K562 (cell line): ENCODE results near the gene COPS6. TPM values are rescaled to one million over a fixed set of nuclear protein-coding genes. Genes with fewer than 3 reads are reported as not detected.
A peak's percentile ranks its signal among the peaks of the same experiment; 100 is the strongest.

Experiments used
- BCL6 ChIP-seq: fragments of 250-450 bp; sonication (Bioruptor Pico); IDR thresholded peaks from 2 replicates; pipeline ENCODE4 v1.4.0; 2020
- BRF1 ChIP-seq: IDR thresholded peaks from 3 replicates; pipeline ENCODE4 v1.6.1; 2011; ENCODE audit warnings: borderline replicate concordance, mild to moderate bottlenecking; ENCODE audit not compliant: insufficient read length; ENCODE audit errors: extremely low read depth
- CEBPG ChIP-seq, 3 experiments: fragments of 200-800 bp in 1 of 3; sonication (Bioruptor generic) in 1 of 3; sonication (generic) in 1 of 3; formaldehyde crosslinking in 1 of 3; IDR thresholded peaks in 2 of 3; conservative IDR thresholded peaks in 1 of 3; 2 replicates each; pipeline versions ENCODE4 v1.6.1 to v1.8.0; 2016 to 2022; ENCODE audit warnings: missing compliant biosample characterization in 2 of 3, missing genetic modification characterization in 2 of 3, mild to moderate bottlenecking in 1 of 3, missing genetic modification reagents in 1 of 3
- HNRNPH1 ChIP-seq: fragments of 200-400 bp; formaldehyde crosslinking; optimal IDR thresholded peaks from 2 replicates; pipeline ENCODE3; 2017; ENCODE audit warnings: low read depth, mild to moderate bottlenecking, low read length, moderate library complexity
- ILF3 ChIP-seq: fragments of 450-650 bp; IDR thresholded peaks from 2 replicates; pipeline ENCODE4 v1.6.1; 2018; ENCODE audit warnings: antibody characterized with exemption, mild to moderate bottlenecking, moderate library complexity, borderline replicate concordance
- MED1 ChIP-seq: sonication (generic); formaldehyde crosslinking; IDR thresholded peaks from 2 replicates; pipeline ENCODE4 v1.8.1; 2023; ENCODE audit warnings: missing genetic modification reagents, borderline replicate concordance
- NELFE ChIP-seq: IDR thresholded peaks from 2 replicates; pipeline ENCODE4 v1.6.1; 2011; ENCODE audit warnings: mild to moderate bottlenecking; ENCODE audit not compliant: insufficient read depth, insufficient read length
- NR4A1 ChIP-seq, 2 experiments: fragments of 250-450 bp in 1 of 2; fragments of 450-650 bp in 1 of 2; sonication (Bioruptor Pico) in 1 of 2; IDR thresholded peaks; 2 replicates each; pipeline versions ENCODE4 v1.4.0 to v1.6.1; 2016 to 2020; ENCODE audit warnings: mild to moderate bottlenecking in 2 of 2, missing compliant biosample characterization in 1 of 2, missing genetic modification characterization in 1 of 2, moderate library complexity in 1 of 2
- PHF8 ChIP-seq: fragments of 200-600 bp; sonication (generic); IDR thresholded peaks from 2 replicates; pipeline ENCODE4 v1.6.1; 2012; ENCODE audit warnings: mixed run types, mild to moderate bottlenecking, inconsistent platforms, low read length, moderate library complexity, borderline replicate concordance
- RAD51 ChIP-seq: fragments of 450-650 bp; IDR thresholded peaks from 2 replicates; pipeline ENCODE4 v1.7.1; 2016; ENCODE audit warnings: low read depth, mild to moderate bottlenecking, borderline replicate concordance
- RBM39 ChIP-seq: fragments of 200-400 bp; formaldehyde crosslinking; optimal IDR thresholded peaks from 2 replicates; pipeline ENCODE3; 2018; ENCODE audit warnings: low read depth, low read length
- RFX7 ChIP-seq: fragments of 250-450 bp; sonication (Bioruptor Pico); IDR thresholded peaks from 2 replicates; pipeline ENCODE4 v1.5.1; 2021; ENCODE audit warnings: mild to moderate bottlenecking
- SAFB ChIP-seq: fragments of 200-400 bp; formaldehyde crosslinking; IDR thresholded peaks from 2 replicates; pipeline ENCODE4 v1.6.1; 2017; ENCODE audit warnings: low read depth, low read length, borderline replicate concordance
- SMARCC2 ChIP-seq: fragments of 450-650 bp; IDR thresholded peaks from 2 replicates; pipeline ENCODE4 v1.6.1; 2017; ENCODE audit warnings: antibody characterized with exemption, moderate library complexity, mild to moderate bottlenecking, low read depth
- ZNF175 ChIP-seq: fragments of 200-800 bp; sonication (Bioruptor generic); IDR thresholded peaks from 2 replicates; pipeline ENCODE4 v1.6.1; 2016; ENCODE audit warnings: low read depth, mild to moderate bottlenecking, missing genetic modification characterization, missing compliant biosample characterization
- ZNF253 ChIP-seq: fragments of 250-450 bp; sonication (Bioruptor Pico); conservative IDR thresholded peaks from 2 replicates; pipeline ENCODE4 v1.6.1; 2021; ENCODE audit warnings: mild to moderate bottlenecking
- polyA plus RNA-seq, 8 experiments: library from polyadenylated mRNA; depleted of rRNA in 4 of 8; stranded (reverse) in 5 of 8; unstranded in 3 of 8; fragments of >200 nt; fragmentation: Nextera tagmentation in 2 of 8; fragmentation: Illumina TruSeq in 1 of 8; extraction: Ambion mirVana in 2 of 8; extraction: Trizol in 1 of 8; gene quantifications; 2 replicates each; pipeline versions ENCODE4 v1.2.1 to v1.2.3, GENCODE V29; 2011 to 2014; ENCODE audit warnings: inconsistent platforms in 1 of 8, missing spikeins in 1 of 8
- total RNA-seq, 7 experiments: library from RNA; depleted of rRNA in 6 of 7; stranded (reverse); fragments of >200 nt in 6 of 7; fragmentation: Illumina TruSeq in 2 of 7; extraction: Trizol in 2 of 7; gene quantifications; 2 replicates each; pipeline versions ENCODE4 v1.2.1 to v1.2.3, GENCODE V29; 2011 to 2021; ENCODE audit warnings: low replicate concordance in 1 of 7
- TF ChIP-seq, protein P1 (sequence below): fragments of 250-450 bp; sonication (Bioruptor Pico); IDR thresholded peaks from 2 replicates; pipeline ENCODE4 v1.5.0; 2021; ENCODE audit warnings: mild to moderate bottlenecking, borderline replicate concordance
- TF ChIP-seq, protein P2 (sequence below): sonication (generic); formaldehyde crosslinking; IDR thresholded peaks from 2 replicates; pipeline ENCODE4 v1.5.0; 2020; ENCODE audit warnings: missing genetic modification reagents
- TF ChIP-seq, protein P3 (sequence below): fragments of 250-450 bp; sonication (Bioruptor Pico); IDR thresholded peaks from 2 replicates; pipeline ENCODE4 v1.8.0; 2022; ENCODE audit warnings: inconsistent platforms, mild to moderate bottlenecking, moderate library complexity, borderline replicate concordance
- TF ChIP-seq, protein P4 (sequence below): fragments of 450-650 bp; formaldehyde crosslinking; IDR thresholded peaks from 2 replicates; pipeline ENCODE4 v1.4.0; 2020; ENCODE audit warnings: mild to moderate bottlenecking, mixed read lengths

COPS6 gene
- total and polyA plus RNA-seq, 9 of the 15 experiments (the other 6 are each of a cell fraction or from before 2014, with no cell fraction given) = 63.0 to 331 (median 168) TPM

DNA sequence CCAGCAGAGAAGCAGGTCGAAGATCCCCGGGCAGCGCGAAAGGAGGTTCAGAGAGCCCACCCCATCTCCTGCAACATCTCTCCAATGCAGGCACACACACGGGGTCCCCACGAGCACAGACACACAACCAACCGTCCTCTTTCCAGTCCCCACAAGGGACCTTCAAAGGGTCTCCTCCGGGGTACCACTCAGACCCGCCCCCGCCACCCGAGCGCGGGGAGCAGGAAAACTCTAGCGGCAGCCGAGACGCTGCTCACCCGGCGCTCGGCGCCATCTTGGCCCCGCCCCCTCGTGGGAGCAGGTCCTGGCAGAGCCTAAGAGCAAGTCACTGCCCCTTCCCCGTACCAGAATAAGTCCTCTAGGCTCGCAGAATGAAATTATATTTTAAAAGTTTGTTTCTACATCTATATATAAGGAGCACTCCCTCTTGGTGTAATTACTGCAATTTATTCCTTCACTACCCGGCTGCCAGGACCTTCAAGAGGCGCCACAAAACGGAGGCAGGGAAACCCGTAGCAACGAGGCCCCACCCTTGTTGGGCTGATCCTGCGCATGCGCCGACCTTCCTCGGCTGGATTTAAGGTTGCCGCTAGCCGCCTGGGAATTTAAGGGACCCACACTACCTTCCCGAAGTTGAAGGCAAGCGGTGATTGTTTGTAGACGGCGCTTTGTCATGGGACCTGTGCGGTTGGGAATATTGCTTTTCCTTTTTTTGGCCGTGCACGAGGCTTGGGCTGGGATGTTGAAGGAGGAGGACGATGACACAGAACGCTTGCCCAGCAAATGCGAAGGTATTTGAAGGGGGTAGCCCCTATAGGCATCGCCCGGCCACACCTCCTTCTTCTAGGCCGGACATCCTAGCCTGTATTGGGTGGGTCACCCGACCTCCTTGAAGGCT, 30.6 kb downstream of the COPS6 start, which contains the start of the genes CNPY4 and TAF6 (continued):
- TF ChIP-seq, protein P1, sequence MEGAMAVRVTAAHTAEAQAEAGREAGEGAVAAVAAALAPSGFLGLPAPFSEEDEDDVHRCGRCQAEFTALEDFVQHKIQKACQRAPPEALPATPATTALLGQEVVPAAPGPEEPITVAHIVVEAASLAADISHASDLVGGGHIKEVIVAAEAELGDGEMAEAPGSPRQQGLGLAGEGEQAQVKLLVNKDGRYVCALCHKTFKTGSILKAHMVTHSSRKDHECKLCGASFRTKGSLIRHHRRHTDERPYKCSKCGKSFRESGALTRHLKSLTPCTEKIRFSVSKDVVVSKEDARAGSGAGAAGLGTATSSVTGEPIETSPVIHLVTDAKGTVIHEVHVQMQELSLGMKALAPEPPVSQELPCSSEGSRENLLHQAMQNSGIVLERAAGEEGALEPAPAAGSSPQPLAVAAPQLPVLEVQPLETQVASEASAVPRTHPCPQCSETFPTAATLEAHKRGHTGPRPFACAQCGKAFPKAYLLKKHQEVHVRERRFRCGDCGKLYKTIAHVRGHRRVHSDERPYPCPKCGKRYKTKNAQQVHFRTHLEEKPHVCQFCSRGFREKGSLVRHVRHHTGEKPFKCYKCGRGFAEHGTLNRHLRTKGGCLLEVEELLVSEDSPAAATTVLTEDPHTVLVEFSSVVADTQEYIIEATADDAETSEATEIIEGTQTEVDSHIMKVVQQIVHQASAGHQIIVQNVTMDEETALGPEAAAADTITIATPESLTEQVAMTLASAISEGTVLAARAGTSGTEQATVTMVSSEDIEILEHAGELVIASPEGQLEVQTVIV (CRISPR knock-in tag) = no peak
- TF ChIP-seq HNRNPH1 = no peak
- TF ChIP-seq, protein P2, sequence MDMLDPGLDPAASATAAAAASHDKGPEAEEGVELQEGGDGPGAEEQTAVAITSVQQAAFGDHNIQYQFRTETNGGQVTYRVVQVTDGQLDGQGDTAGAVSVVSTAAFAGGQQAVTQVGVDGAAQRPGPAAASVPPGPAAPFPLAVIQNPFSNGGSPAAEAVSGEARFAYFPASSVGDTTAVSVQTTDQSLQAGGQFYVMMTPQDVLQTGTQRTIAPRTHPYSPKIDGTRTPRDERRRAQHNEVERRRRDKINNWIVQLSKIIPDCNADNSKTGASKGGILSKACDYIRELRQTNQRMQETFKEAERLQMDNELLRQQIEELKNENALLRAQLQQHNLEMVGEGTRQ = no peak
- TF ChIP-seq, protein P3, sequence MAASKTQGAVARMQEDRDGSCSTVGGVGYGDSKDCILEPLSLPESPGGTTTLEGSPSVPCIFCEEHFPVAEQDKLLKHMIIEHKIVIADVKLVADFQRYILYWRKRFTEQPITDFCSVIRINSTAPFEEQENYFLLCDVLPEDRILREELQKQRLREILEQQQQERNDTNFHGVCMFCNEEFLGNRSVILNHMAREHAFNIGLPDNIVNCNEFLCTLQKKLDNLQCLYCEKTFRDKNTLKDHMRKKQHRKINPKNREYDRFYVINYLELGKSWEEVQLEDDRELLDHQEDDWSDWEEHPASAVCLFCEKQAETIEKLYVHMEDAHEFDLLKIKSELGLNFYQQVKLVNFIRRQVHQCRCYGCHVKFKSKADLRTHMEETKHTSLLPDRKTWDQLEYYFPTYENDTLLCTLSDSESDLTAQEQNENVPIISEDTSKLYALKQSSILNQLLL = no peak
- TF ChIP-seq ZNF175 (CRISPR knock-in tag) = no peak; the same call in 1 of the 2 replicates
- TF ChIP-seq CEBPG (CRISPR knock-in tag; IDR thresholded peaks at IDR 0.05) = no peak
- TF ChIP-seq CEBPG (tag; conservative IDR thresholded peaks at IDR 0.05 in 1 of 2, IDR thresholded peaks at IDR 0.05 in 1 of 2) = no peak
- TF ChIP-seq ILF3 = no peak
- no peak for TF ChIP-seq SMARCC2
- TF ChIP-seq RFX7 (CRISPR knock-in tag) = no peak
- TF ChIP-seq PHF8 = peak; percentile 92
- peak; percentile 23 for TF ChIP-seq RBM39
- no peak for TF ChIP-seq NR4A1 (CRISPR knock-in tag; IDR thresholded peaks at IDR 0.05)
- TF ChIP-seq NR4A1 (tag; IDR thresholded peaks at IDR 0.05) = peak; percentile 66; the same call in 1 of the 2 replicates
- peak; percentile 85 for TF ChIP-seq RAD51
- no peak for TF ChIP-seq BRF1
- no peak for TF ChIP-seq BCL6 (CRISPR knock-in tag)
- no peak for TF ChIP-seq NELFE
- TF ChIP-seq ZNF253 (CRISPR knock-in tag) = no peak
- no peak for TF ChIP-seq MED1 (CRISPR knock-in tag)
- TF ChIP-seq SAFB = no peak
- TF ChIP-seq, protein P4, sequence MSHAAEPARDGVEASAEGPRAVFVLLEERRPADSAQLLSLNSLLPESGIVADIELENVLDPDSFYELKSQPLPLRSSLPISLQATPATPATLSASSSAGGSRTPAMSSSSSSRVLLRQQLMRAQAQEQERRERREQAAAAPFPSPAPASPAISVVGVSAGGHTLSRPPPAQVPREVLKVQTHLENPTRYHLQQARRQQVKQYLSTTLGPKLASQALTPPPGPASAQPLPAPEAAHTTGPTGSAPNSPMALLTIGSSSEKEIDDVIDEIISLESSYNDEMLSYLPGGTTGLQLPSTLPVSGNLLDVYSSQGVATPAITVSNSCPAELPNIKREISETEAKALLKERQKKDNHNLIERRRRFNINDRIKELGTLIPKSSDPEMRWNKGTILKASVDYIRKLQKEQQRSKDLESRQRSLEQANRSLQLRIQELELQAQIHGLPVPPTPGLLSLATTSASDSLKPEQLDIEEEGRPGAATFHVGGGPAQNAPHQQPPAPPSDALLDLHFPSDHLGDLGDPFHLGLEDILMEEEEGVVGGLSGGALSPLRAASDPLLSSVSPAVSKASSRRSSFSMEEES (CRISPR knock-in tag) = no peak
